EL (cell line): Measurements from ENCODE around the gene OTOG.

Experiments used
- DNase-seq: peaks from one replicate; pipeline ENCODE4 v3.0.0-alpha.2; 2016

Gene OTOG

DNA sequence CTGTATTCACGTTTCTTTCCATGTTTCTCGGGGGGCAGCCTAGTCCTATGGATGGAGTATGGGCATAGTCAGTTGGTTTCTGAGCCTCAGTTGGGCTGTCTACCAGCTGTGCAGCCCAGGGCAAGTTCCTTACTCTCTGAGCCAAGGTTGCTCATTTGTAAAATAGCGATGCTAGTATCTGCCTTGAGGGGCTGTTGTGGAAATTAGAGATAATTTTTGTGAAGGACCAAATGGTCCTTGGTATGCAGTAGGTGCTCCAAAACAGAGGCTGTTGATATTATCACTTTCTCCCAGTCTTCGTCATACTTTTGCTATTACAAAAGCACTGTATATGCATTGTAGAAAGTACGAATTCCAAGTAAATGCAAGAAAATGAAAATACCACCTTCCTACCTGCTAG lies 89.7 kb downstream of the OTOG start:
- DNase-seq, result no peak

DNA sequence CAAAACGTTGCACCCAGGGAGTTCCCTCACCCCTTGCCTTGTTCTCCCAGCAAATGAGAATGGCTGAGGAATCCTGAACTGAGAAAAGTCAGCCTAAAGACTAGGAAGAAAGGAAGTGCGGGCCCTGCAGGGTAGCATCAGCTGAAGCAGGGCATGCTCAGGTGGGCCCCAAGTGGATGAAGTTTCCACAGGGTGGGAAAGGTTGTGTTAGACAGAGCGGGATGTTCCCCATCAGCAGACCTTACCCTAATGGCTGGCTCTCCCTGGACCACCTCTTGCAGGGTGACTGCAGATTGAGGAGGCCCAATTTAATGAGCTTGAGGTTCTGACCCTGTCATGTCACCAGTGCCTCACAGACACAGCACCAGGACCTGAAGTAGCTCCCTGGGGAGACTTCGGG lies 90.8 kb downstream of the OTOG start:
- DNase-seq, result no peak

DNA sequence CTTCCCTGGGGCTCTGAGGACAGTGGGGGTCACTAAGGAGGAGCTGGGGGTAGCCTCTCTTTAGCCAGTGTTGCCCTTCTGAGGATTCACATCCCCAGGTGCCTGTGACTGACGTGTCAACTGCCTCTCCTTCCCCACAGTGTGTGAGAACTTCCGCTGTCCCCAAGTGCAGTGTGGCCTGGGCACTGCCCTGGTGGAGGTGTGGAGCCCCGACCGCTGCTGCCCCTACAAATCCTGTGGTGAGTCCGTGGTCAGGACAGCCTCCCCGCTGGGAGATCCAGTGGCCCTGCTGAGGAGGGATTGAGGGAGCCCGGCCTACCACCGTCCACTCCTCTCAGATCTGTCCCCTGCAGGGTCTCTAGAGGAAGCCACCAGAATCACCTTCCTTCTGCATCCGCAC lies 91.3 kb downstream of the OTOG start:
- no peak for DNase-seq

DNA sequence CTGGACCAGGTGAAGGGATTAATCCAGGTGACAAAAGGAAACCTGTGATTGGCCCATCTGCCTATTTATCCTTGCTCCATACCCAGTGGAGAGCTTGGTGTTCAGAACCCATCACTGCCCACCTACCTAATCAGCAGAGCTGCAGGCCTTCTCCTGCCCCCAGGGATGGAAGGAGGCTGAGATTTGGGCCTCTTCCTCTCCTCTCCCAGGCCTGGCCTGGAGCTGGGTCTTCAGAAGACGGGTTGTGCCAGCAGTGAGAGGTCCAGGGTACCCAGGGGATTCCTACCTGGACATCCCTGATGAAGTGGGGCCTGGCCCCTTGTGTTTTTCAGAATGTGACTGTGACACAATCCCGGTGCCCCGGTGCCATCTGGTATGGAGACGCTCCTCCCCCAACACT lies 92.0 kb downstream of the OTOG start:
- no peak for DNase-seq

DNA sequence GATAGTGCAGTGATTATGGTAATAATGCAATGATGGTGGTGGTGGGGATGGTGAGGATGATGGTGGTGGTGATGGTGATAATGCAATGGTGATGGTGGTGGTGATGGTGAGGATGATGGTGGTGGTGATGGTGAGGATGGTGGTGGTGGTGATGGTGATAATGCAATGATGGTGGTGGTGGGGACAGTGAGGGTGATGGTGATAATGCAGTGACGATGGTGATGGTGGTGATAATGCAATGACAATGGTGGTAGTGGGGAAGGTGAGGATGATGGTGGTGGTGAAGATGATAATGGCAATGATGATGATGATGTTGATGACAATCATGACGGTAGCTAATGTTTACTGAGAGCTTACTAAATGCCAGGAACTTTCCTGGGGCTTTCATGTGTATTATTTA lies 92.7 kb downstream of the OTOG start:
- DNase-seq, result no peak

DNA sequence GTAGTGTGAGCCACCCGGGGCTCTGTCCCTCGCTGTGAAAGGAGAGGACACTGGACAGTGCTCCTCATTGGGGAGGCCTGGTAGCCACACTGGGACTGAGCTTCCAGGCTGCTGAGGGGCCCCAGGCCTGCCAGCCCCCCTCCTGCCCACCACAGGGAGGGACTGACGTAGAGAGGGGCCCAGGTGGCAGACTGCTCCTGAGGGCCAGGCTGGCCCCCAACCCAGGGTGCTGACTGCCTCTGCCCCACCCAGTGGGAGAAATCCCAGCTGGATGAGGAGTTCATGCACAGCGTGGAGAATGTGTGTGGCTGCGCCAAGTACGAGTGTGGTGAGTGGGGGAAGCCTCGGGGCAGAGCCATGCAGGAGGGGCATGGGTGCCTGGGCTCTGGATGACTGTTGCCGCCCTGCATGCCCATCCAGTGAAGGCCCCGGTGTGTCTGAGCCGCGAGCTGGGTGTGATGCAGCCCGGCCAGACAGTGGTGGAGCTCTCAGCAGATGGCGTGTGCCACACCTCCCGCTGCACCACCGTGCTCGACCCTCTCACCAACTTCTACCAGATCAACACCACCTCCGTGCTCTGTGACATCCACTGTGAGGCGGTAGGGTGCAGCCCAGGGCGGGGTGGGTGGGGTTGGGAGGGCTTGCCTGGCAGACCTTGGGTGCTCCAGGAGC lies 93.6 kb downstream of the OTOG start:
- no peak for DNase-seq

DNA sequence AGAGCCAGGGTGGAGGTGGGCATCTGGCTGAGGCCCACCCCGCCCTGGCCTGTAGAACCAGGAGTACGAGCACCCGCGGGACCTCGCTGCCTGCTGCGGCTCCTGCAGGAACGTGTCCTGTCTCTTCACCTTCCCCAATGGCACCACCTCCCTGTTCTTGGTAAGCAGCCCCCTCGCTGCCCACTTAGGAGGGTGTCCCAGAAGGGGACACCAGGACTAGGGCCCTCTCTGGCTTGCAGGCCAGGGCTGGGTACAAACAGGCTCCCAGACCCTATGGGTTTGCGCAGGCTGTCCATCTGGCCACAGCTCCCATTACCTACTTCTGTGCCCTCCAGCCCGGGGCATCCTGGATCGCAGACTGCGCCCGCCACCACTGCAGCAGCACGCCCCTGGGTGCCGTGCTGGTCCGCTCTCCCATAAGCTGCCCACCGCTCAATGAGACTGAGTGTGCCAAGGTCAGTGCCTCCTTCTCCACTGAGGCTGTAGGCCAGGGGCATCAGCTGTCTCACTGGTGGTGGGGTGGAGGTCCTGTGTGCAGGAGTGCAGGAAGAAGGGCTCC lies 94.8 kb downstream of the OTOG start:
- DNase-seq, result no peak

DNA sequence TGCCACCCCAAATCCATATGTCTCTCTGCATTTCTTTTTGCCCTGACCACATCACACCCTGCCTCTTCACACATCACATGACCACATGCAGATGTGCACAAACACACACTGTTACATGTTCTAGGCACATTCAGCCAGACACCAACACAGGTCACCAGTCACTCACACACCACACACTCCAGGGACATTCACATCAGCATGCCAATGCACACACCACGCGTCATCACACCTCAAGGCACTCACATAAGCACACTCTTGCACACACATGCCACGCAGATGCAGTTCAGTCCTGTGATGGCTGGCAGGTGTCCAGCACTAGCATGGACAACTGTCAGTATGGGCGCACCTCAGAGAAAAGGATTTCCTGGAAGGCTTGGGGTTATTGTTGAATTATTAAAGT lies 95.3 kb downstream of the OTOG start:
- no peak for DNase-seq

DNA sequence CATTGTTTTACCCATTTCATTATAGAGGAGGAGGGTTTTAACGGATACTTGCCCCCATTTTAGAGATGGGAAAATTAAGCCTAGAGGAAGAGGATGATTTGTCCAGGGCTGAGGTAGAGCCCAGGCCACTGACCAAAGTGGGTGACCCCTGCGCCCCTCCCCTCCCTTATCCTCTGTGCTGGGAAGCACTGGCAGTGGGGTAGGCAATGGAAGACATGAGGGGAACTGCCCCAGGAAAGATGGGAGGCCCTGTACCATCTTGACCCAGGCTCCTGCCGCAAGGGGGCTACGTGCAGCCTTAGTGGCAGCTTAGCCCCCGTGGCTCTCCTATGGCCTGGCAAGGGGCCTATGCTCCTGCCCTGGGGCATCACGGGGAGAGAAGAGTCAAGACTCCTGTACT lies 95.9 kb downstream of the OTOG start:
- no peak for DNase-seq

DNA sequence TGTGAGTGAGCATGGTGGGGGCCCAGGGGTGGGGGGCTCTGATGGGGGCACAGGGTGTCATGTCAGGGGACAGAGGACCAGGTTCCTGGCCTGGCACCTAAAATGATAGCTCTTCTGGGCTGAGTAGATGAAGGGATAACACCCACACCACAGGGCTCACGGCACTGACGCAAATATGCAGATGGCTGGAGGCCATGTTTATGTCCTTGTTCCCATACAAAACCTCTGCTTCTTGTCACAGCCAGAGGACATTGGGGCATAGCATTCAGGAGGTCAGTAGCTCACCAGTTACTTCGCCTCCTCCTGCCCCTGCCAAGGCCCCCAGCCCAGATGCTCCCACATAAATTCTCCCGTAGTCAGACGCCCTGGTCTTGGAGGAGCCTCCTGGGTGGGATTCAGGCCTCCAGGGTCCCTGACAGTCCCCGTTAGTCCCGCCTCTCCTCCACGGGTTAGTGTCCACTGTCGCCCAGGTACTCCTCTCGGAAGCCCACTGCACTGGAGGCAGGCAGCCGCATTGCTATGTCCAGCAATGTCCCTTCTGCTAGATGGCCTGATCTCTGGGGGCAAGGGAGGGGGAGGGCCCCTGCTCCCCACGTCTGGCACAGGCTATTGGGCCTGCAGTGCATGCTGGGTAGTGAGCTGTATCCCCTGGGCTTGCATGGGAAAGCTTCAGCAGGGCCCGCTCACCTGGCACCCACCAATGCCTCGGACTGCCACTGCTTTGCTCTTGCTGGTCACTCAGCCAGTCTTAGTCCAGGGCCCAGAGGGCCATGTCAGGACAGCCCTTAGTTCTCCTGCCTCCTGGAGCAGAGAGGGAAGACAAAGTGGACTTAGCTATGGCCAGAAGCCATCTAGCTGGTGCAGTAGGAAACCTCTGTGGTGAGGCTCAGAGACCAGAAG lies 96.7 kb downstream of the OTOG start:
- DNase-seq, result no peak

DNA sequence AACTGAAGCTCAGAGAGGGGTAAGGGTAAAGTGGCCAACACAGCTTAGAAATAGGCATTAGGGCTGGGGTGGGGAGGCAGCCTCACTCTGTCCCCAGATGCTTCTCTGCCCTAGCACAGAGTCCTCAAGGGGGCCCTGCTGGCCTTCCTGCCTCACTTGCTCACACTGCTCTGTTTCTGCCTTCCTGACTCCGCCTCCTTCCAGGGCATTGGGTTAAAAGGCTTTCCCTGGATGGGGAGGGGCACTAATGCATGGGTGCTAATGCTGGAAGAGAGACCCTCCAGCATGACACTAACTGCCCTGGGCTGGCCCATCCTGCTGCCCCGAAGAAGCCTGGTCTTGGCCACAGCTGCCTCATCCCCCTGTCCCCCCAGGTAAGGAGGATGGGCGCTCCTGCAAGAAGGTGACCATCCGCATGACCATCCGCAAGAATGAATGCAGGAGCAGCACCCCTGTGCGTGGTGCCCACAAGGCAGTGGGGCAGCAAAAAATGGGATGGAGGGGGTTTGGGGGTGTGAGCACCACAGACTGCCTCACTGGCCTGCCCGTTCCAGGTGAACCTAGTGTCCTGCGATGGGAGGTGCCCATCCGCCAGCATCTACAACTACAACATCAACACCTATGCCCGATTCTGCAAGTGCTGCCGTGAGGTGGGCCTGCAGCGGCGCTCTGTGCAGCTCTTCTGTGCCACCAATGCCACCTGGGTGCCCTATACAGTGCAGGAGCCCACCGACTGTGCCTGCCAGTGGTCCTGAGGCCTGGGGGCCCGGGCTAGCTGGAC lies 98.3 kb downstream of the OTOG start:
- no peak for DNase-seq

DNA sequence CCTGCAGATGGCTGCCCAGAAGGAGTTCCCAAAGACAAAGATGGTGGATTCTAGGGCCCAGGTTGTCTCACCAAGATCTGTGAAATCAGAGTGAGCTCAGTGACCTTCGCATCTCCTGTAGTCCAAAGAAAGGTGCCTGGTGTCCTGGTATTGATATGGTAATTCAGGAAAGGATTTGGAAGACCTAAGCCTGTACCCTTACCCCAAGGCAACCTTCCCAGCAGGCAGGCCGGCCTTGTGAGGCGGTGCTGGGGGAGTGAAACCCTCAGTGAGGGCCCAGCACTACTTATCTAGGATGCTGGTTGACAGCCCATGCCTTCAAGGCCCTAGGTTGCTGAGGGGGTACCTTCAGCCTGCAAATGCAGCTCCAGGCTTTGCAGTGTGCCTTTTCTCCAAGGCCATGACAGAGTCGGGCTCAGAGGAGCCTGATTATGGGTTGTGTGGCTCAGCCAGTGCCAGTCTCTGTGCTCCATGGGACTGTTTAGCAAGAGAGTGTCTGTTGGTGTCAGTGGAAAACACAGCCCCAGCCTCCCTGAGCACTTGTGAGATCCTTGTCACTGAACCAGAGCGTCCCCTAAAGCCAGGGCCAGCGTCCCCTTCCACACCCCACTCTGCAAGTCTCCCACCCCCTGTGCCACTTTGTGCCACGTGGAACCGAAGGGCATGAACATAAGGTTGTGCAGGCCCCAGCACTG lies 99.5 kb downstream of the OTOG start:
- DNase-seq, result no peak

DNA sequence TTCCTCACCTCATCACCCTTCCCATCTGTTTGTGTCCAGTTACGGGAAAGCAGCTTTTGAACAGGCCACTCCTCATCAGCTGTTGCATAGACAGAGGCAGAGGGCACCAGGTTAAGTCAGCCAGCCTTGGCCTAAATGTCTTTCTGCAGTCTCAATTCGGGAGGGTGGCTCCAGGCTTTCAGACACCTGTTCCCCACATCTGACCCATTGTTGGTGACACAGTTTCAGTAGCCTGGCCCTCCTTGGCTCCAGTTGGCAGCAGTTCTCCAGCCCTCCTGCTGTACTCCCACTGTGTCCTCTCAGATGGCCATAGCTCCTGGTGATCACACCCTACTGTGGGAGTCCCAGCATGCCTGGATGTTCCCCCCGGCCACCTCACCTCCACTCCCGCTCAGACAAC lies 101.5 kb downstream of the OTOG start:
- no peak for DNase-seq

DNA sequence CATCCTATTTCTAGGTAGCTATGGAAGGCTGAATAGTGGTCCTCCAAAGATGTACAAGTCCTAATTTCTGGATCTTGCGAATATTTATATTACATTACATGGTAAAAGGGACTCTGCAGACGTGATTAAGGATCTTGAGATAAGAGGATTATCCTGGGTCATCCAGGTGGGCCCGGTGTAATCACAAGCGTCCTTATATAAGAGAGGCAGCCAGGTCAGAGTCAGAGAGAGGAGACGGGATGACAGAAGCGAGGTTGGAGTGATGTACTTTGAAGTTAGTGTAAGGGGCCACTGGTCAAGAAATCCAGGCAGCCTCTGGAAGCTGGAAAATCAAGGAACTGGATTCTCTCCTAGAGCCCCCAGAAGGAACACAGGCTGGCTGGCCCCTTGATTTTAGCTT lies 102.2 kb downstream of the OTOG start:
- no peak for DNase-seq

DNA sequence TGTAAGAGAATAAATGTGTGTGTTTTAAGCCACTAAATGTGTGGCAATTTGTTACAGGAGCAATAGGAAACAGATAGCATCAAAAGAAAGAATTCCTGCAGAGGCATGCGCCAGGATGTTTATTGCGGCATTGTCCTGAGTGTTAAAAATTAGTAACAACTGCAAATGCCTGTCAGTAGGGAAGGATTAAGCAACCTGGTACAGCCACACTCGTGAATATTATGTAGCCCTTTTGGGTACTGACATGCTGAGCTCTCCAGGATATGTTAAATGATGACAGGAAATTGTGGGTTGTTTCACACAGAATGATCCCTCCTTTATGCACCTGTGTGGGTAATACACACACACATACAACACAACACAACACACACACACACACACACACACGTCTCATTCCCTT lies 102.6 kb downstream of the OTOG start:
- no peak for DNase-seq

DNA sequence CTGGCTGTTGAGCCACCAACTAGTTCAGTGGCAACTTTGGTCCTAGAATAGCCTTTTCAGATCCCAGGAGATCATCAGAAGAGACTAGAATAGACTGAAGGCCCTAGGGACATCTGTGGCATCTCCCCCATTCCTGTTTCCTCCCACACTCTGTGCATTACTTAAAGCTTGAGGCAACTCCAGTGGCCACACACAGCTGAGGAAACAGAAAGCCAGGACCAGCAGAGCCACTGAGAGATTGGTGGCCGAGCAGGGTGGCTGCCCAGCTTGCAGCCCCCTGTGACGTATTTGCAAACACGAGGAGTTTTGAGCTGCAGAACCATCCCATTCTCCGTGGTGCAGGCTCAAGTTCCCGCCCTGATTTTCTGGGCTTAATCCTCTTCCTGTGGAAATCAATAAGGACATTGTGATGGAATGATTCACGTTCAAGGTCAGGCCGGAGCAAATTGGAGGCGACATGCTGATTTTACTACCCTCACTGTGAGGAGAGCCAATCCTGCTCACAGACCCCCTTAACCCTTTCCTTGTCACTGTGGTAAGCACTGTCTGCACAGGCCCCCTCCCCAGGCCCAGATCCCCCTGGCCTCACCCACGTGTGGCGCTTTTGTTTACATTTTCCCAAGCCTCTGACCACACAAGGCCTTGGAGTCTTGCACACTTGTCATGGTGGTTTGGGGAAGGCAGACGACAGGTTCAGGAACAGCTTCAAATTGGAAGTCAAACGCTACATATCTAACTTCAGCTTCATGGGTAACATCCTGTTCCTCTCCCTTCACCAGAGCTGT lies 103.3 kb downstream of the OTOG start:
- DNase-seq, result peak; percentile 71

DNA sequence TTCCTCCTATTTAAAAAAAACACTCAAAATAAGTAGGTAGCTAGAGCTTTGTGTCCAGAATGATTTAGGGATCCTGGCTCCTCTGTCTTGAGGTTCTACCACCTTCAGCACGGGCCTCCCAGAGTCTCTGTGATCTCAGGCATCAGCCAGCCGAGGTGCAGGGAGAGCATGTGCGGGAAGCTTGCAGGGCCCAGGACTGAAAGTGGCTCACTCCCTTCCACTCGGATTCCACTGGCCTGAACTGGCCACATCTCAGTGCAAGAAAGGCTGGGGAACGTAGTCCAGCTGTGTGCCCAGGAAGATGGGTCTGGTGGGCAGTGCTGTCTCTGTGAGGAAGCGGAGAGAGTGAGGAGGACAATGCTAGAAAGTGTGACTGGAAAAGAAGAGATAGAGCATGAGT lies 104.0 kb downstream of the OTOG start:
- no peak for DNase-seq

DNA sequence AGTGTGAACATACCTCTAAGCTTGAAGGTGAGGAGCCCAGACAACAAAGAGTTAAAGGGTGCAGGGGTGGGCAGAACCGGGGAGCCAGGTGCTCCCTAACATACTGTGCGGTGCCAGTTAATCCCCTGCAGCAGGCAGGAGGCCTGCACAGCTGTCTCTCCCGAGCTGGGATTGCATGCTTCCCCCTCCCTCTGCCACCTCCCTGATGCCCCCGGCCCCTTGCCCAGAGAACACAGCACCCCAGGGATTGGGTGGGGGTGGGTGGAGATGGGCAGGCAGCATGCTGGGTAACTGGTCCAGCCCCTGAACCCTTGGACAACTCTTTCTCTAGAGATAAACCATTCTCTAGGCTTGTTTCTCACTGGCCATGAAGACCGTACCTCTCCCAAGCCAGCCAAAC lies 104.6 kb downstream of the OTOG start:
- no peak for DNase-seq

DNA sequence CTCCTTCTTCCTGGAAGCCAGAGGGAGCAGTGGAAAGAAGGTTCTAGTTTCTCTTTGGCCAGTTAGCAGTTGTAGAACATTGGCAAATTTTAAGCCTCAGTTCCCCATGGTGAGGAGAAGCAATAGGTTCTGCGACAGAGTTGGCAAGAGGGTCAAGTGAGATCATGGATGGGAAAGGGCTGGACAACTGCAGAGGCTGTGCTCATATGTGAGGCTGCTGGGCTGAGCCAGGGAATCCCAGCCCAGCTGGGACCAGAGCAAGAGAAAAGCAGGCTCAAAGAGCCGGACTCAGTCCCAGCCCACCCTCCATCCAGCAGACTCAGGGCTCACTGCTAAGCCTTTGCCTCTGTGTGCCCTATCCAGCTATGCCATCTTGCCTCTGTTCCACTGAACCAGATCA lies 105.5 kb downstream of the OTOG start:
- DNase-seq, result no peak

DNA sequence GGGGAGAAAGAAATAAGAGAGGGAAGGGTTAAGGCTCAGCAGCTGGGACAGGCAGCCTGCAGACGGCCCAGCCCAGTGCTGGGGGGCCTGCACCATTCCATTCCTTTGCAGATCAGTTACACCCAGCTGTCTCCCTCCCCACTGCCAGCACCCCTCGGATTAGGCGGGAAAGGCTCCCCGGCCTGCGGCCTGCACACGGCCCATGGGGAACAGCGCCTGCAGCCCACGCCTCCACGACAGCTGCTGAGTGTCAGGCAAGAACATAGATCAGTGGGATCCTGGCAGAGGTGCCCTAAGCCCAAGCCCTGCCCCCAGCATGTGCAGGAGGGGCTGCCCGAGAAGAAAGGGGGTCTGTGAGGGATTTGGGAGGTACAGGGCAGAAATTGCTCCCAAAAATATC lies 106.6 kb downstream of the OTOG start:
- no peak for DNase-seq

DNA sequence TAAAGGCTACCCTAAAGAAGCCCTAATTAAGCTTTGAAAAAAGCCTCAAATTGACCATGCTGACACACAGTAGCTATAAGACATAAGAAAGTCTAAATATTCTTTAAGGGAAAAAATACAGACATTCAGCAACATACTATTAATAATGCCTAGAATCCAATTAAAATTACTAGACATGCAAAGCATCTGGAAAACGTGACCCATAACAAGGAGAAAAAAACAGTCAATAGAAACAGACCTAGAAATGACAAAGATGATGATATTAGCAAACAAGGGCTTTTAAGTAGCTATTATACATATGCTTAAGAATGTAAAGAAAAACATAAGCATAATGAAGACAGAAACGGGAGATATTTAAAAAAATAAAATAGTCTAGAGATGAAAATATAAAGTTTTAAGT lies 108.6 kb downstream of the OTOG start:
- DNase-seq, result no peak

DNA sequence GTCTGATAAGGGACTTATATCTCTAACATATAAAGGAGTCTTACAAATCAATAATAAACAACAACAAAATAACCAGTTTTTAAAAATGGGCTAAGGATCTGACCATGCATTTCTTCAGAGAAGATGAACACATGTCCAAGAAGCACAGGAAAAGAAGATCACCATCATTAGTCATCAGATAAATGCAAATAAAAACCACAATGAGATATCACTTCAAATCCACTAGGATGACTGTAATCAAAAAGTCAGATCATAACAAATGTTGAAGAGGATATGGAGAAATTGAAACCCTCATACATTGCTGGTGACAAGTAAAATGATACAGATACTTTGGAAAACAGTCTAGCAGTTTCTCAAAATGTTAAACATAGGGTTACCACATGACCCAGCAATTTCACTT lies 111.2 kb downstream of the OTOG start:
- peak; percentile 16 for DNase-seq
